T-helper 1 cell (primary cell): ENCODE measurements around the gene MARCKSL1.
"Not testable (repeated sequence)": the region's sequence is repeated elsewhere in the genome, so short reads cannot be mapped to it uniquely, and the experiment has no call there.

Source experiments
- DNase-seq, 5 donors: peaks; one replicate each; pipeline ENCODE4 v3.0.0-alpha.2; 2012 to 2020
- total RNA-seq, 4 donors: gene quantifications; one replicate each; lab custom pipeline; 2026; lab: John Stamatoyannopoulos, UW

Gene MARCKSL1
- 58.7 to 92.1 (median 84.4) reads per million in 4 donors for total RNA-seq

- peak; percentile 74 to 83 (median 77) for DNase-seq
Measured at GRCh38 chr1:32335790-32336590, at the start of gene MARCKSL1. Gene MARCKSL1, minus strand, starts transcription at chr1:32336233. Its CDS starts 200 bp downstream, at chr1:32336033.

- no peak for DNase-seq
Measured at GRCh38 chr1:32380057-32380456, 44.0 kb upstream of the MARCKSL1 start.

GRCh38 chr1:32377541-32378220 is 41.6 kb upstream of the MARCKSL1 start:
- DNase-seq = no peak

- no peak for DNase-seq
Measured at GRCh38 chr1:32376199-32376598, 40.2 kb upstream of the MARCKSL1 start.

GRCh38 chr1:32373996-32374592 is 38.1 kb upstream of the MARCKSL1 start:
- no peak for DNase-seq

GRCh38 chr1:32372149-32372756 is 36.2 kb upstream of the MARCKSL1 start:
- peak; percentile 21 to 70 (median 49) for DNase-seq

- DNase-seq = no peak
Measured at GRCh38 chr1:32367912-32368635, 32.0 kb upstream of the MARCKSL1 start.

GRCh38 chr1:32365445-32365844 is 29.4 kb upstream of the MARCKSL1 start:
- DNase-seq = no peak

GRCh38 chr1:32364836-32365235 is 28.8 kb upstream of the MARCKSL1 start:
- no peak for DNase-seq

- no peak for DNase-seq
Measured at GRCh38 chr1:32363713-32364112, 27.7 kb upstream of the MARCKSL1 start.

- DNase-seq = no peak
Measured at GRCh38 chr1:32362474-32363313, 26.7 kb upstream of the MARCKSL1 start, which contains the start of the genes FAM229A and TSSK3. Gene FAM229A, minus strand, starts transcription at chr1:32362485. Its CDS starts 394 bp downstream, at chr1:32362091. Gene TSSK3, plus strand, starts transcription at chr1:32362539. Its CDS starts 163 bp downstream, at chr1:32362702.

- peak in 2 of 5 donors; percentile 17 to 20 for DNase-seq
Measured at GRCh38 chr1:32361674-32362473, 25.8 kb upstream of the MARCKSL1 start.

- DNase-seq = no peak
Measured at GRCh38 chr1:32361308-32361673, 25.3 kb upstream of the MARCKSL1 start.

GRCh38 chr1:32358435-32358834 is 22.4 kb upstream of the MARCKSL1 start:
- no peak for DNase-seq

- no peak for DNase-seq
Measured at GRCh38 chr1:32357614-32358013, 21.6 kb upstream of the MARCKSL1 start.

- no peak for DNase-seq
Measured at GRCh38 chr1:32356478-32356877, 20.4 kb upstream of the MARCKSL1 start.

GRCh38 chr1:32355778-32356177 is 19.7 kb upstream of the MARCKSL1 start:
- not testable (repeated sequence) for DNase-seq

- no peak for DNase-seq
Measured at GRCh38 chr1:32353886-32354570, 18.0 kb upstream of the MARCKSL1 start.

GRCh38 chr1:32353431-32353830 is 17.4 kb upstream of the MARCKSL1 start:
- no peak for DNase-seq
